Upper lobe of left lung (tissue), 6 donors: ENCODE results near the gene NUP214. TPM values are rescaled to one million over a fixed set of nuclear protein-coding genes. Genes with fewer than 3 reads are reported as not detected.

Experiments
- ATAC-seq, 2 donors: fragments of 200-7000 bp; cut with Tn5 transposase; one replicate each; pipeline ENCODE4 v1.9.1; 2022; ENCODE audit warnings: mild to moderate bottlenecking in 2 of 2, moderate library complexity in 2 of 2; ENCODE audit not compliant: low FRiP score in 2 of 2
- DNase-seq, 2 donors: peaks; one replicate each; pipeline ENCODE4 v3.0.0-alpha.2; 2019 to 2020
- H3K27ac ChIP-seq, 4 donors: fragments of 200-600 bp; sonication (generic); one replicate each; pipeline ENCODE4 v1.5.1; 2016 to 2019
- H3K27me3 ChIP-seq, 4 donors: fragments of 200-600 bp; sonication (generic); one replicate each; pipeline ENCODE4 v1.5.1; 2017 to 2019
- H3K36me3 ChIP-seq, 4 donors: fragments of 200-600 bp; sonication (generic); one replicate each; pipeline ENCODE4 v1.5.1; 2016 to 2019
- H3K4me1 ChIP-seq, 4 donors: fragments of 200-600 bp; sonication (generic); one replicate each; pipeline ENCODE4 v1.5.1; 2018 to 2019
- H3K4me3 ChIP-seq, 4 donors: fragments of 200-600 bp; sonication (generic); one replicate each; pipeline ENCODE4 v1.5.1; 2017 to 2019; ENCODE audit warnings: mild to moderate bottlenecking in 2 of 4, moderate library complexity in 1 of 4
- H3K9me3 ChIP-seq, 4 donors: fragments of 200-600 bp; sonication (generic); one replicate each; pipeline ENCODE4 v1.5.1; 2018 to 2019
- CTCF ChIP-seq, 6 experiments: fragments of 450-650 bp in 4 of 6; fragments of 200-600 bp in 2 of 6; sonication (generic) in 2 of 6; IDR thresholded peaks; one replicate each; pipeline ENCODE4 v1.5.1; 2016 to 2019; ENCODE audit warnings: antibody characterized with exemption in 6 of 6
- EP300 ChIP-seq, 4 donors: sonication (generic); formaldehyde crosslinking; IDR thresholded peaks; one replicate each; pipeline ENCODE4 v1.5.1; 2017; ENCODE audit warnings: antibody characterized with exemption in 4 of 4, control low read depth in 2 of 4
- POLR2A ChIP-seq, 4 donors: fragments of 450-650 bp; IDR thresholded peaks; one replicate each; pipeline ENCODE4 v1.5.1; 2016 to 2017; ENCODE audit warnings: antibody characterized with exemption in 4 of 4, mild to moderate bottlenecking in 2 of 4
- POLR2AphosphoS5 ChIP-seq, 2 donors: sonication (generic); formaldehyde crosslinking; IDR thresholded peaks; one replicate each; pipeline ENCODE4 v1.5.1; 2017; ENCODE audit warnings: antibody characterized with exemption in 2 of 2
- WGBS, 2 donors: methylation state at CpG; one replicate each; pipeline ENCODE4 v1.1.5; 2017 to 2018; 5-methylcytosine and 5-hydroxymethylcytosine counted together
- total RNA-seq, 6 donors: library from RNA; depleted of rRNA in 4 of 6; stranded (reverse); fragments of >200 nt in 4 of 6; gene quantifications; one replicate each; pipeline versions ENCODE4 v1.1.0 to v1.2.1, GENCODE V29; 2016 to 2021
- donor health status: DM: no; HTN: no; CAD: no; lungs with moderate emphysema.
- donor health status: DM: no; HTN: yes; CAD: no; lungs with severe emphysema.

The NUP214 gene
- total RNA-seq, 6 donors from 2014 or later, result 35.3 to 113 (median 44.3) TPM

GRCh38 chr9:131100445-131100844 lies 24.9 kb upstream of the NUP214 start:
- Histone ChIP-seq H3K27me3 (peaks cover 0 to 12% (median 4%) of the 10 kb centered on the region in 4 donors), H3K36me3 (no peaks in the 10 kb centered on the region), H3K4me1 (peaks cover 11 to 37% (median 15%) of the 10 kb centered on the region in 4 donors), H3K27ac (no peak overlapping the region), H3K4me3 (no peak overlapping the region), H3K9me3 (no peaks in the 10 kb centered on the region)
- TF ChIP-seq CTCF (IDR thresholded peaks at IDR 0.05) (no peak), POLR2A (IDR thresholded peaks at IDR 0.05) (no peak), EP300 (IDR thresholded peaks at IDR 0.05) (no peak), POLR2AphosphoS5 (IDR thresholded peaks at IDR 0.05) (no peak)
- ATAC-seq (no peak), DNase-seq (no peak)
- WGBS, 2 donors, result 79 to 87% methylated on average over 5 to 9 of the region's 9 CpGs

- peaks cover 5 to 29% (median 11%) of the 10 kb centered on the region in 4 donors for H3K4me1 ChIP-seq
- no peak for DNase-seq
These were observed 24.0 kb upstream of the NUP214 start for GRCh38 chr9:131101207-131101964.

GRCh38 chr9:131103024-131103423 lies 22.4 kb upstream of the NUP214 start:
- 86 to 91% methylated on average over 9 of the region's 9 CpGs for WGBS, 2 donors
- Histone ChIP-seq H3K27me3 (no peaks in the 10 kb centered on the region), H3K9me3 (no peaks in the 10 kb centered on the region), H3K36me3 (no peaks in the 10 kb centered on the region), H3K4me1 (peaks cover 0 to 14% (median 6%) of the 10 kb centered on the region in 4 donors), H3K4me3 (peak overlapping the region in 2 of 4 donors; percentile 0 to 8), H3K27ac (peak overlapping the region in 1 of 4 donors; percentile 61)
- TF ChIP-seq POLR2A (IDR thresholded peaks at IDR 0.05) (no peak), CTCF (IDR thresholded peaks at IDR 0.05) (no peak), POLR2AphosphoS5 (IDR thresholded peaks at IDR 0.05) (no peak)
- DNase-seq (no peak), ATAC-seq (no peak)

More at GRCh38 chr9:131101207-131101964, 24.0 kb upstream of the NUP214 start:
- WGBS, 2 donors, result 88 to 91% methylated on average over 11 of the region's 11 CpGs
- peaks cover 0 to 4% (median 1%) of the 10 kb centered on the region in 4 donors for H3K27me3 ChIP-seq
- no peak for ATAC-seq
- H3K27ac ChIP-seq, result peak overlapping the region in 1 of 4 donors; percentile 30
- H3K36me3 ChIP-seq, result no peaks in the 10 kb centered on the region
- no peak overlapping the region for H3K4me3 ChIP-seq
- no peaks in the 10 kb centered on the region for H3K9me3 ChIP-seq
- TF ChIP-seq POLR2AphosphoS5 (IDR thresholded peaks at IDR 0.05), result no peak
- TF ChIP-seq CTCF (IDR thresholded peaks at IDR 0.05), result no peak
- TF ChIP-seq POLR2A (IDR thresholded peaks at IDR 0.05), result no peak
- no peak for TF ChIP-seq EP300 (IDR thresholded peaks at IDR 0.05)

- 91 to 93% methylated on average over 3 of the region's 3 CpGs for WGBS, 2 donors
These were observed 21.9 kb upstream of the NUP214 start for GRCh38 chr9:131103535-131103934.

More at GRCh38 chr9:131103535-131103934, 21.9 kb upstream of the NUP214 start:
- Histone ChIP-seq H3K27me3 (no peaks in the 10 kb centered on the region), H3K4me1 (peaks cover 0 to 13% (median 6%) of the 10 kb centered on the region in 4 donors), H3K36me3 (no peaks in the 10 kb centered on the region), H3K27ac (no peak overlapping the region), H3K4me3 (no peak overlapping the region), H3K9me3 (no peaks in the 10 kb centered on the region)
- DNase-seq, result no peak
- TF ChIP-seq CTCF (IDR thresholded peaks at IDR 0.05) (no peak), EP300 (IDR thresholded peaks at IDR 0.05) (no peak), POLR2A (IDR thresholded peaks at IDR 0.05) (no peak), POLR2AphosphoS5 (IDR thresholded peaks at IDR 0.05) (no peak)
- no peak for ATAC-seq
